GM18519 (cell line): ENCODE data around the gene SPTBN4.
"Not testable (repeated sequence)": the region's sequence is repeated elsewhere in the genome, so short reads cannot be mapped to it uniquely, and the experiment has no call there.

Source experiments
- ATAC-seq: cut with Tn5 transposase; IDR thresholded peaks from one replicate; pipeline ENCODE4 v1.9.1; 2021; ENCODE audit warnings: mild to moderate bottlenecking, moderate library complexity; ENCODE audit not compliant: unreplicated experiment, low FRiP score

The SPTBN4 gene

GRCh38 chr19:40525234-40526051 lies 58.6 kb downstream of the SPTBN4 start:
- no peak for ATAC-seq

GRCh38 chr19:40528078-40528477 lies 61.3 kb downstream of the SPTBN4 start:
- ATAC-seq = no peak

- ATAC-seq = no peak
Observed at GRCh38 chr19:40528533-40529092, 61.8 kb downstream of the SPTBN4 start.

- no peak for ATAC-seq
Observed at GRCh38 chr19:40529093-40529954, 62.5 kb downstream of the SPTBN4 start.

- ATAC-seq = no peak
Observed at GRCh38 chr19:40530091-40530901, 63.5 kb downstream of the SPTBN4 start.

- no peak for ATAC-seq
Observed at GRCh38 chr19:40533508-40533907, 66.7 kb downstream of the SPTBN4 start.

- no peak for ATAC-seq
Observed at GRCh38 chr19:40534148-40534547, 67.3 kb downstream of the SPTBN4 start.

GRCh38 chr19:40539070-40539469 lies 72.3 kb downstream of the SPTBN4 start:
- ATAC-seq = no peak

GRCh38 chr19:40542202-40542859 lies 75.5 kb downstream of the SPTBN4 start:
- ATAC-seq = no peak

GRCh38 chr19:40543029-40543597 lies 76.3 kb downstream of the SPTBN4 start:
- ATAC-seq = no peak

GRCh38 chr19:40546153-40546841 lies 79.5 kb downstream of the SPTBN4 start:
- not testable (repeated sequence) for ATAC-seq

- not testable (repeated sequence) for ATAC-seq
Observed at GRCh38 chr19:40547190-40547589, 80.4 kb downstream of the SPTBN4 start.

GRCh38 chr19:40547836-40548235 lies 81.0 kb downstream of the SPTBN4 start:
- no peak for ATAC-seq

GRCh38 chr19:40549007-40549708 lies 82.4 kb downstream of the SPTBN4 start:
- no peak for ATAC-seq

- ATAC-seq = no peak
Observed at GRCh38 chr19:40550951-40551350, 84.2 kb downstream of the SPTBN4 start.

GRCh38 chr19:40552848-40553247 lies 86.0 kb downstream of the SPTBN4 start:
- no peak for ATAC-seq

GRCh38 chr19:40553885-40554857 lies 87.4 kb downstream of the SPTBN4 start:
- no peak for ATAC-seq
